IPS-15b (cell line): ENCODE data around the gene ZSCAN22.
A peak's percentile ranks its signal among the peaks of the same experiment; 100 is the strongest.

Experiments
- H3K27me3 ChIP-seq: one replicate; pipeline ENCODE4 v1.6.1; 2013; ENCODE audit warnings: low read length; ENCODE audit not compliant: control insufficient read depth, insufficient read depth
- H3K36me3 ChIP-seq: one replicate; pipeline ENCODE4 v1.6.1; 2013; ENCODE audit warnings: low read length; ENCODE audit not compliant: control insufficient read depth, insufficient read depth
- H3K4me1 ChIP-seq: one replicate; pipeline ENCODE4 v1.6.1; 2013; ENCODE audit warnings: mild to moderate bottlenecking, low read length; ENCODE audit not compliant: control insufficient read depth, insufficient read depth
- H3K4me3 ChIP-seq: one replicate; pipeline ENCODE4 v1.5.1; 2013; ENCODE audit warnings: low read depth, low read length
- H3K9ac ChIP-seq: one replicate; pipeline ENCODE4 v1.6.1; 2013; ENCODE audit warnings: low read depth, mild to moderate bottlenecking, low read length
- H3K9me3 ChIP-seq: one replicate; pipeline ENCODE4 v1.6.1; 2013; ENCODE audit warnings: mild to moderate bottlenecking, low read length; ENCODE audit not compliant: control insufficient read depth, insufficient read depth

ZSCAN22 gene

GRCh38 chr19:58326914-58327726 is at the start of gene ZSCAN22:
ZSCAN22 (plus strand) TSS chr19:58326994; CDS start chr19:58334803, 7,809 bp downstream.
- H3K4me3 ChIP-seq: peak within 1 kb of the TSS; percentile 99
- no peaks in the 10 kb centered on the region for H3K27me3 ChIP-seq
- H3K9me3 ChIP-seq: no peaks in the 10 kb centered on the region
- no peaks in the 10 kb centered on the region for H3K4me1 ChIP-seq
- no peaks in the 10 kb centered on the region for H3K36me3 ChIP-seq
- H3K9ac ChIP-seq: peak within 1 kb of the TSS; percentile 91

- peaks cover 5% of the 10 kb centered on the region for H3K4me1 ChIP-seq
- peaks cover 10% of the 10 kb centered on the region for H3K36me3 ChIP-seq
- no peak overlapping the region for H3K4me3 ChIP-seq
- no peaks in the 10 kb centered on the region for H3K9me3 ChIP-seq
- H3K9ac ChIP-seq: no peak overlapping the region
- no peaks in the 10 kb centered on the region for H3K27me3 ChIP-seq
Measured at GRCh38 chr19:58277197-58277596, 49.6 kb upstream of the ZSCAN22 start.

GRCh38 chr19:58277748-58278540 is 48.9 kb upstream of the ZSCAN22 start:
- Histone ChIP-seq H3K9ac (peak overlapping the region; percentile 91), H3K9me3 (no peaks in the 10 kb centered on the region)

GRCh38 chr19:58278541-58279041 is 48.2 kb upstream of the ZSCAN22 start, which contains the start of gene ZNF8:
ZNF8 (plus strand) TSS chr19:58278955; CDS start chr19:58279082, 127 bp downstream.
- no peaks in the 10 kb centered on the region for H3K9me3 ChIP-seq
- H3K4me3 ChIP-seq: peak within 1 kb of the TSS; percentile 97
- peaks cover 5% of the 10 kb centered on the region for H3K4me1 ChIP-seq
- peaks cover 10% of the 10 kb centered on the region for H3K36me3 ChIP-seq
- no peaks in the 10 kb centered on the region for H3K27me3 ChIP-seq
- H3K9ac ChIP-seq: peak within 1 kb of the TSS; percentile 98

More at GRCh38 chr19:58277748-58278540, 48.9 kb upstream of the ZSCAN22 start:
- Histone ChIP-seq H3K4me1 (peaks cover 5% of the 10 kb centered on the region), H3K36me3 (peaks cover 10% of the 10 kb centered on the region), H3K27me3 (no peaks in the 10 kb centered on the region), H3K4me3 (peak overlapping the region; percentile 97)

DNA sequence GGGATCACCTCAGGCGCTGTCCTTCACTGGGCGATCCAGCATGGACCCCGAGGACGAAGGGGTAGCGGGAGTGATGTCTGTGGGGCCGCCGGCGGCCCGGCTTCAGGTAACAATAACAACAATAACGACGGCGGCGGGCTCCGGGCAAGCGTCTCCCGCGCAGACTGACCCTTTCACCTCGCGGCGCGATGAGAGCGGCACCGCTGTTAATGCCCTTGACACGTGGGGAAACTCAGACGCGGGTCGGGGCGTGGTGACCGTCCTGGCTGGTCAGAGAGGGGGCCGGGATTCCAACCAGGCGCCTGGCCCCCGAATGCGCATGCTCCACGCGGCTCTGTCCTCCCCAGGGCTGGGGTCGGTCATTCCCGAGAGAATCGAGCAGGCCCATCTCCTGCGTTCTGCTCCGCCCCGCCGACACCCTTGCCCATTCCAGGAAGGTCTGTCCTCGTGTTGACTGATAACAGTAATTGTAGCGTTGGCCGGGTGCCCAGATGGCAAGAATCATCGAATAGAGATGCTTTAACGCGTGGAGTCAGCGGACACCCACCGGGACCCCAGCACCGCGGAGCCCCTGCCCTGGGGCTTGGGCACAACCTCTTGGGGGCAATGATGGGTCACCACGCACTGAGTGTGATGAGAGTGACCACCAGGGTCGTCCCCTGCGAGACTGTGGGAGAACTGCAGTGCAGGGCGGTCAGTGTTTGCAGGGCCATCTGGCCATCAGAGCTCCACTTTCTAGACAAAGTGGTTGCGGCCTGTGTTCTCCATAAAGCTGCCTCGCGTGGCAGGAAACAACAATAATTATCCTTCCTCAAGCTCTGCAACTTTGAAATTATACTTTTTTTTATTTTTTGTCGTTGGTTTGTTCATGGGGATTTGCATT is 47.5 kb upstream of the ZSCAN22 start:
- Histone ChIP-seq H3K9me3 (no peaks in the 10 kb centered on the region), H3K9ac (peak overlapping the region; percentile 98), H3K4me3 (peak overlapping the region; percentile 97), H3K36me3 (peaks cover 10% of the 10 kb centered on the region), H3K4me1 (peaks cover 5% of the 10 kb centered on the region), H3K27me3 (no peaks in the 10 kb centered on the region)

- H3K9me3 ChIP-seq: no peaks in the 10 kb centered on the region
- H3K36me3 ChIP-seq: peaks cover 12% of the 10 kb centered on the region
- H3K4me1 ChIP-seq: peaks cover 5% of the 10 kb centered on the region
- H3K27me3 ChIP-seq: no peaks in the 10 kb centered on the region
- peak overlapping the region; percentile 97 for H3K4me3 ChIP-seq
- H3K9ac ChIP-seq: peak overlapping the region; percentile 98
Measured at GRCh38 chr19:58279925-58280316, 46.9 kb upstream of the ZSCAN22 start.

- H3K4me3 ChIP-seq: no peak overlapping the region
- peaks cover 36% of the 10 kb centered on the region for H3K36me3 ChIP-seq
Measured at GRCh38 chr19:58284199-58284598, 42.6 kb upstream of the ZSCAN22 start.

GRCh38 chr19:58291943-58292342 is 34.9 kb upstream of the ZSCAN22 start:
- Histone ChIP-seq H3K9ac (no peak overlapping the region), H3K36me3 (peaks cover 62% of the 10 kb centered on the region), H3K27me3 (no peaks in the 10 kb centered on the region), H3K9me3 (peaks cover 5% of the 10 kb centered on the region), H3K4me1 (no peaks in the 10 kb centered on the region), H3K4me3 (no peak overlapping the region)

More at GRCh38 chr19:58284199-58284598, 42.6 kb upstream of the ZSCAN22 start:
- Histone ChIP-seq H3K27me3 (no peaks in the 10 kb centered on the region), H3K4me1 (peaks cover 5% of the 10 kb centered on the region), H3K9me3 (no peaks in the 10 kb centered on the region), H3K9ac (no peak overlapping the region)

DNA sequence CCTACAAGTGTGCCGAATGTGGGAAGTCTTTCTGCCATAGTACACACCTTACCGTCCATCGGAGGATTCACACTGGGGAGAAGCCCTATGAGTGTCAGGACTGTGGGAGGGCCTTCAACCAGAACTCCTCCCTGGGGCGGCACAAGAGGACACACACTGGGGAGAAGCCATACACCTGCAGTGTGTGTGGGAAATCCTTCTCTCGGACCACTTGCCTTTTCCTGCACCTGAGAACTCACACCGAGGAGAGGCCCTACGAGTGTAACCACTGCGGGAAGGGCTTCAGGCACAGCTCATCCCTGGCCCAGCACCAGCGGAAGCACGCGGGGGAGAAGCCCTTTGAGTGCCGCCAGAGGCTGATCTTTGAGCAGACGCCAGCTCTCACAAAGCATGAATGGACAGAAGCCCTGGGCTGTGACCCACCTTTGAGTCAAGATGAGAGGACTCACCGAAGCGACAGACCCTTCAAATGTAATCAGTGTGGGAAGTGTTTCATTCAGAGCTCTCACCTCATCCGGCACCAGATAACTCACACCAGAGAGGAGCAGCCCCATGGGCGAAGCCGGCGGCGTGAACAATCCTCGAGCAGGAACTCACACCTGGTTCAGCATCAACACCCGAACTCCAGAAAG is 31.9 kb upstream of the ZSCAN22 start:
- H3K27me3 ChIP-seq: no peaks in the 10 kb centered on the region
- no peaks in the 10 kb centered on the region for H3K4me1 ChIP-seq
- no peak overlapping the region for H3K4me3 ChIP-seq
- H3K9me3 ChIP-seq: peaks cover 5% of the 10 kb centered on the region
- peaks cover 56% of the 10 kb centered on the region for H3K36me3 ChIP-seq
- no peak overlapping the region for H3K9ac ChIP-seq

DNA sequence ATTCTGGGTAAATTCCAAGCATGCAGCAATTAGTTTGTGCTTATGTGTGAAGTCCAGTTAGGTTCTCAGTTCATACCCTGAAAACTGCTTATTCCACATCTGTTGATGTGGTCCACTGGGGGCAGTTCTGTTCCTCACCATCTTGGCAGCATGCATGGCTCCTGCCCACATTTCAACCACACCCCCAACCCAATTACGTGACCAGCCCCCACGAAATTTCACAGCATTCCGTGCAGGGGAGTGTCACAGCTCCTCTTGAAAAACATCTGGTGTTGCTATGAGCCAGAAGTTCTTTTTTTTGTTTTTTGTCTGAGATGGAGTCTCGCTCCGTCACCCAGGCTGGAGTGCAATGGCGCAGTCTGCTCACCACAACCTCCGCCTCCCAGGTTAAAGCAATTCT is 30.7 kb upstream of the ZSCAN22 start:
- H3K4me1 ChIP-seq: no peaks in the 10 kb centered on the region
- H3K4me3 ChIP-seq: no peak overlapping the region
- no peak overlapping the region for H3K9ac ChIP-seq
- no peaks in the 10 kb centered on the region for H3K27me3 ChIP-seq
- H3K9me3 ChIP-seq: peaks cover 5% of the 10 kb centered on the region
- H3K36me3 ChIP-seq: peaks cover 56% of the 10 kb centered on the region
